Muscle of arm (tissue), 12 donors: ENCODE results near the gene ANKRD1. TPM values are rescaled to one million over a fixed set of nuclear protein-coding genes. Genes with fewer than 3 reads are reported as not detected.

Source experiments
- DNase-seq: peaks from one replicate; pipeline ENCODE4 v3.0.0-alpha.2; 2013
- polyA plus RNA-seq, 12 donors: library from polyadenylated mRNA; unstranded; fragments of 120-200 nt; gene quantifications; one replicate each; pipeline ENCODE4 v1.2.1, GENCODE V29; 2013; ENCODE audit not compliant: insufficient read length in 12 of 12

Gene ANKRD1
- polyA plus RNA-seq, 12 donors = 16.3 to 224 (median 50.4) TPM

DNA sequence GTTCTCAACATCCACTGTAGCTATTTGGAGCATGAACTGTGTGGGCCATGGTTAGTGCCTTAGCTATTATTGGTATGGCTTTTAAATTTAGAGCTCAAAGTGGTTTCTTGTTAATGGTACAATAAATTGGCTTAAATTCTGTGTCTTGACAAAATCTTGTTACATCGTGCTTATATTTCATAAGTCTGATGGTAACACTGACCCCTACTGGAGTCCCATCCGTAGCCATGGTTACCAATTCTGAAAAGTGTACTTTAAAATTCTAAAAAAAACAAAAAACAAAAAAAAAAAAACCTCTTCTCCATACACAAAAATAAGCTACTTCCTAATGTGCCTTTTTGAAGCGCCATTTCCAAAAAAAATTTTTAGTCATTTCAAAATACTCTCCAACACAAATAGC, 55.5 kb downstream of the ANKRD1 start:
- DNase-seq = no peak

DNA sequence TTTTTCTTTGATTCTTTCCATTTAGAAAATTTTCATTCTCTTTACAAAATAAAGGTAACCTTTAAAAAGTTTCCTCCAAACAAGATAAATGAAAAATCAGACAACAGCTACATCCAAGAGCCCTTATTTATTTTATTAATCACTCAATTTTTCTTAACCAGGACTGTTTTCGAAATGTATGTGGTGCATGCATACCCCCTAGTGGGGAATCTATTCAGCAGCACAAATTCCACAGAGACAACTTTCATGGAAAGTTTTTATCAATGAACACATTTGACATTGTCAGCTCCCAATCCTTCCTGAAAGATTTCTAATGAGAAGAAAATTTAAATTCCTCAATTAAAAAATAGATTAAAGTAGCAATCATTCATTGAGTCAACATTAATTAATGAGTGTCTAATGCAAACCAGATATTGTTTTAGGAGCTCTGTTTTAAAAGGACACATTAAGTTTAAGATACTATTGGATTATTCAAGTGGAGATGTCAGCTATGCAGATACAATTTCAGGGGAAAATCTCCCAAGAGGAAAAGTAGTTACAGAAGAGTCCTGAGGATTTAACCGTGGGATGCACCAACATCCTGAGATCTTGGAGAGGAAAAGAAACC, 57.9 kb downstream of the ANKRD1 start:
- no peak for DNase-seq

Other genes starting within 250 kb of the ANKRD1 start
- gene HTR7, start 63.0 kb downstream of the ANKRD1 start, polyA plus RNA-seq = under 1 TPM in 10 of 12 donors, not detected in 2; 0.11 to 0.28 (median 0.22) TPM
- gene RPP30, start 49.1 kb downstream of the ANKRD1 start, polyA plus RNA-seq = 10 to 100 TPM in 11 of 12 donors, not detected in 1; 33.1 to 80.2 (median 40.9) TPM